HG02623 (cell line): ENCODE measurements around the gene SLC9A7.

Experiments used
- ATAC-seq: cut with Tn5 transposase; IDR thresholded peaks from one replicate; pipeline ENCODE4 v1.9.1; 2021; ENCODE audit warnings: moderate library complexity; ENCODE audit not compliant: unreplicated experiment

SLC9A7 gene

DNA sequence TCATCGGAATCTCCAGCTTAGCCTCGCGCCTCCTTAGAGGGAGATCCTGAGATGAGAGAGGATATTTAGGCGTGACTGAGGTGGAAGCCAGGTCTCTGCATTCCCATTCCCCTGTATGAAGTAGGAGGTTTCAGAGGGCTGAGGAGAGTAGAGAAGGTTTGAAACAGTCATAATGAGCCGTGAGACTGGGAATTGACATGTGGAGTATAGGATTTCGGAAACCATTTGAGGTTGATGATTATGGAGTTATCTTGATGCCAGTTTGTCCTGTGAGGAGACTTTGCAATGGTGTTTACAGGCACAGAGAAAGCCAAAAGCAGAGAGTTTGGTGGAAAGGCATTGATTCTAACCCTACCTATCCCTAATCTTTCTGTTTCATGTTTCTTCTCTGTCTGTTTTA lies 183.3 kb downstream of the SLC9A7 start:
- no peak for ATAC-seq

DNA sequence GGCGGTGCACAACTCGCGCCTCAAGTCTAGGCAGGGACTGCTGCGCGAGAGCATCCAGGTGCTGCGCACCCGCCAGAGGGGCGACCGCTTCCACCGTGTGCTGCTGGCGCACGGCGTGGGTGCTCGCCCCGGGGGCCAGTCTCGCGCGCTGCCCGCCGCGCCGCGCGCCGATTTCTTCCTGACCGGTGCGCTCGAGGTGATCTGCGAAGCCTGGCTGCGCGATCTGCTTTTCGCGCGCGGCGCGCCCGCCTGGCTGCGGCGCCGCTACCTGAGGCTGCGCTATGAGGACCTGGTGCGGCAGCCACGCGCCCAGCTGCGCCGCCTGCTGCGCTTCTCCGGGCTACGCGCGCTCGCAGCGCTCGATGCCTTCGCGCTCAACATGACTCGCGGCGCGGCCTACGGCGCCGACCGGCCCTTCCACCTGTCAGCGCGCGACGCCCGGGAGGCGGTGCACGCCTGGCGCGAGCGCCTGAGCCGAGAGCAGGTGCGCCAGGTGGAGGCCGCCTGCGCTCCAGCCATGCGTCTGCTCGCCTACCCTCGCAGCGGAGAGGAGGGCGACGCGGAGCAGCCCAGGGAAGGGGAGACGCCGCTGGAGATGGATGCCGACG lies 184.0 kb downstream of the SLC9A7 start:
- no peak for ATAC-seq

DNA sequence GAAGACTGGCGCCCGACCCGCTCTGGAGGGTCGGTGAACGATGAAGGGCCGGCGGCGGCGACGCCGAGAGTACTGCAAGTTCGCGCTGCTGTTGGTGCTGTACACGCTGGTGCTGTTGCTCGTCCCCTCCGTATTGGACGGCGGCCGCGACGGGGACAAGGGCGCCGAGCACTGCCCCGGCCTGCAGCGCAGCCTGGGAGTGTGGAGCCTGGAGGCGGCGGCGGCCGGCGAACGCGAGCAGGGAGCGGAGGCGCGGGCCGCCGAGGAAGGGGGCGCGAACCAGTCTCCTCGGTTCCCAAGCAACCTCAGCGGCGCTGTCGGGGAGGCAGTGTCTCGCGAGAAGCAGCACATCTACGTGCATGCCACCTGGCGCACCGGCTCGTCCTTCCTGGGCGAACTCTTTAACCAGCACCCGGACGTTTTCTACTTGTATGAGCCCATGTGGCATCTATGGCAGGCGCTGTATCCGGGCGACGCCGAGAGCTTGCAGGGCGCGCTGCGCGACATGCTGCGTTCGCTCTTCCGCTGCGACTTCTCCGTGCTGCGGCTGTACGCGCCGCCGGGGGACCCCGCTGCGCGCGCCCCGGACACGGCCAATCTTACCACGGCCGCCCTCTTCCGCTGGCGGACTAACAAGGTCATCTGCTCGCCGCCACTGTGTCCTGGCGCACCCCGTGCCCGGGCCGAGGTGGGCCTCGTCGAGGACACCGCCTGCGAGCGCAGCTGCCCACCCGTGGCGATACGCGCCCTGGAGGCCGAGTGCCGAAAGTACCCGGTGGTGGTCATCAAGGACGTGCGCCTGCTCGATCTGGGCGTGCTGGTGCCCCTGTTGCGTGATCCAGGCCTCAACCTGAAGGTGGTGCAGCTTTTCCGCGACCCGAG lies 184.8 kb downstream of the SLC9A7 start:
- peak; percentile 30 for ATAC-seq

GRCh38 chrX:46573331-46573891 lies 185.5 kb downstream of the SLC9A7 start, which contains the start of gene CHST7:
Gene CHST7, plus strand, starts transcription at chrX:46573765. Its CDS starts 167 bp downstream, at chrX:46573932.
- ATAC-seq = peak; percentile 38

DNA sequence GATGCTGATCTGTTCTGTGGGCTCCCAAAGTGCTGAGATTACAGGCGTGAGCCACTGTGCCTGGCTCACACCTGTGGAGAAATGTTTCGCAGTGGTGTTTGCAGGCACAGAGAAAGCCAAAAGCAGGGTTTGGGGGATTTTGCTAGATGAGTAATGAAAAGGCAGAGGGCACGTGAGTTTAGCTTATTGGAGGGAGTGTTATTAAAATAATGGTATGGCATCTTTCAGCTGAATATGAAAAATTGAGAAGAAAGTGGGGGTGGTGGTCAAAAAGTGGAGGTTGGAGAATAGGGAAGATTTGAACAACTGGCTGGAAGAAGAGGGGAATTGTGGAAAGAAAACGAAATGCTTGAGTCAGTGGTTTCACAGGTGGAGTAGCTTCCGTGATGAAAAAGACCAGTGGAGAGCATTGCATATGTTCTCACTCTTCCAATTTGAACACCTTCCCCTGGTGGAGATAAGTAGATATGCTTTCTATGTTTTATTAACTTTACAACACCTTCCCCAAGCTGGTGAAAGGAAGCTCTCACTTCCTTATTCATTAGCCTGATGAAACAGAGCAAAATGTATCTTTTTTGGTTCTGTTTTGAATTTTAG lies 186.5 kb downstream of the SLC9A7 start:
- peak; percentile 27 for ATAC-seq

DNA sequence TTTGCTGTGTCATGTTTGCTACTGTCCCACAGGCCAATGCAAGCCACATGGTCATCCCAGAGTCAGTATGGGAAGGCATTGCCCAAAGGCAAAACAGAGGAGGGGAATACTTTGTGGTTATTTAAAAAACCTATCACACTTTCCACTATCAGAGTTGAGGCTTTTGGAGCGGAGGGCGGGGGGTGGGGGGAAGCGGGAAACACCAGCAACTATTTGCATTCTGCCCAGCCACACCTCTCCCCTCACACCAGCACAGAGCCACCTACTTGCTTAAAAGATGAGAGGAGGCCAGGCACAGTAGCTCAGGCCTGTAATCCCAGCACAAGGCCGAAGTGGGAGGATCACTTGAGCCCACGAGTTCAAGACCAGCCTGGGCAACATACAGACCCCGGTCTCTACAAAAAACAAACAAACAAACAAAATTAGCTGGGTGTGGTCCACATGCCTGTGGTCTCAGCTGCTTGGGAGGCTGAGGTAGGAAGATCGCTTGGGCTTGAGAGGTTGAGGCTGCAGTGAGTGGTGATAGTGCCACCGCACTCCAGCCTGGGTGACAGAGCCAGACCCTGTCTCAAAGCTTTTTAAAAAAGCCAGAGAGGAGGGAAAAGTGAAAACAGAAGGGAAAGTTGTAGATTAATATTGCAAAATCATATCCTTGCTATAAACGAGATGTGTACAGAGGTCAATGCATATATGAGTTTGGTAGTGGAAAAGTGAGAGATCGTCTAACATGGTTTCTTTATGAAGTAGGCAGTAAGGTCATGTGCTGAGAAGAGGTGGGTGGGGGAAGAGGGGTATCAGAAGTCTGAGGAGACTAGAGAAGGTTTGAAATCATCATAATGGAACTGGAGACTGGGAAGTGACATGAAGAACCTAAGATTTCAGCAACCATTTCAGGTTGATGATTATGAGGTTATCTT lies 187.2 kb downstream of the SLC9A7 start:
- ATAC-seq = no peak

- ATAC-seq = no peak
Measured at GRCh38 chrX:46569621-46570020, 189.3 kb downstream of the SLC9A7 start.

DNA sequence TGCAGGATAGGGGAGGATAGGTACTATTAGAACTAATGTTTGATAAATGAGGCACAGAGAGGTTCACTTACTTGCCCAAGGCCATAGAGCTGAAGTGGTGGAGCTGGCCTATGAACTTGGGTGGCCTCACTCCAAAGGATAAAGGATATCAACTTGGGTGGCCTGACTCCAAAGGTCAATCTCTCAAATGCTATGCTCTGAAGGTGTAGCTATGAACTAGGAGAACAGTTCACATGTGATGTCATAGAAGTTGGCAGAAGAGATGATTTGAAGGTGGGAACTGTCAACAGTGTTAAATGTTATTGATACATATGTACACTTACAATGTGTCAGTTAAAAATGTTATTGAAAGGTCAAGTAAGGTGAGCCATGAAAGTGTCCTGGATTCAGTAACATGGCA lies 191.5 kb downstream of the SLC9A7 start:
- no peak for ATAC-seq

DNA sequence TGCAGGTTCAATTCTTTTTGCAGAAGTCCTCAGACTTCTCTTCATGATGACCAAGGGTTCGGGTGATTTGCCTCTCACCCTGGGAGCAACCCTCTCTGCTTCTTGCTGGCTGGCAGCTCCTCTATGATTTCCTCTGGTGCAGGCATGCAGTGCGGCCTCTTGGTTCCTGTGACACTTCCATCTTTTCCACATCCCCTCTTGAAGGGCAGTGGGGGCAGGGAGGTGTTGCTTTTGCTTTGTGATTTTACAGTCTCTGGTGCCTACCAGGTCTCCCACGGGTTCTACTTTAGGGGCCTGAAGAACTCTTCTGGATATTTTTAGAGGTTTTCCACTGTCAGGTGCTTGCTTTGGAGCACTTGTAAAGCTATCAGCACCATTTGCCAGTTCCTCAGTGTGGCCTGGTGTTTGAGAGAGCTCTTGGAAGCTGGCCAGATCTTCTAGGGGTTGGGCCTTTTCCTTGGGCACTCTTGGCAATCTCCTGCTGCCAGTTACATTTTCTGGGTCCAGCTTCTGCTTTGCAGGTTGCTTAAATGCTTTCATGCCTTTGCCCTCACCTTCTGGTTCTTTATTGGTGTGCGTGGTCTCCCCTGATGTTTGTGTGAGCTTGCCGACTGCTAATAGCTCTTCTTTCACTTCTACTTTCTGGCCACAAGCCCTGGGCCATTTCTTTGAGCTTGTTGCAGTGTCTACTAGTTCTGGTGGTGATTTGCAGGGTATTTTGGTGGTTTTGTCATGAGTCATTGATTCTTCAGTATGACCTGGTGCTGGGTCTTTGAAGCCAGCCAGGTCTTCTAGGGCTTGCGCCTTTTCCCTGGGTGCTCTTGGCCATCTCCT lies 196.9 kb downstream of the SLC9A7 start:
- ATAC-seq = peak; percentile 97

- ATAC-seq = no peak
Measured at GRCh38 chrX:46559062-46559461, 199.9 kb downstream of the SLC9A7 start.

DNA sequence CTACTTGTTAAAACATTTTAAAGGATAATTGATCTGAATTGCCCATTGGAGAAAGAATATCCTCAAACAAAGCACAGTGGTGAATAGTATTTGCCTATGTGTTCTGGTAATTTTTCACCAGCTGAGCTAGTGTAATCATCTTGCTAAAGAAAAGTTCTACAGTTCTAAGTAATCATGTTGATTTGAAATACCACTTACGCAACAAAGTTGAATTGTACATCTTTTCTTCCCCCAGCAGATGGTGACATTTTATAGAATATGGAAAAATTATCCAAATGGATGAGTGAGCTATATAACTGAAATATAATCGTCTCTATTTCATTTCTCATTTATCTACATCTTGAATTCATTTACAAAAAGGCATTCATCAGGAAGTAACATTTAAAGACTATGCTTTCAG lies 204.0 kb downstream of the SLC9A7 start:
- ATAC-seq = no peak

DNA sequence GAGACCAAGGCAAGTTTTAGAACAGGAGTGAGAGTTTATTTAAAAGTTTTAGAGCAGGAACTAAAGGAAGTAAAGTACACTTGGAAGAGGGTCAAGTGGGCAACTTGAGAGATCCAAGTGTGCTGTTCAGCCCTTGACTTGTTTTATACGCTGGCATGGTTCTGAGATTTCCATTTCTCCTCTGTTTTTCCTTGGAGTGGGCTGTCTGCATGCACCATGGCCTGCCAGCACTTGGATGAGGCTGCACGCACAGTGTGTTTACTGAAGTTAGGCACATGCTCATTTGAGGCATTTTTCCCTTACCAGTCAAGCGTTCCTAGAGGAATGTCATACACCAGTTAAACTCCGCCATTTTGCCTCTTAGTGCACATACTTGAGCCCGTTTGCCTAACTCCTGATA lies 205.0 kb downstream of the SLC9A7 start:
- ATAC-seq = no peak

GRCh38 chrX:46551494-46552128 lies 207.3 kb downstream of the SLC9A7 start:
- no peak for ATAC-seq

- no peak for ATAC-seq
Measured at GRCh38 chrX:46549914-46550313, 209.0 kb downstream of the SLC9A7 start.
